SJSA1 (cell line): Measurements from ENCODE around the gene SPECC1L. TPM values are rescaled to one million over a fixed set of nuclear protein-coding genes. Genes with fewer than 3 reads are reported as not detected.
"Not testable (repeated sequence)": the region's sequence is repeated elsewhere in the genome, so short reads cannot be mapped to it uniquely, and the experiment has no call there.

Source experiments
- DNase-seq, 2 experiments: peaks; one replicate each; pipeline ENCODE4 v3.0.0-alpha.2; 2015 to 2020; ENCODE audit warnings: low spot score in 2 of 2, low read depth in 1 of 2
- H3K27ac ChIP-seq: fragments of 250-450 bp; sonication (Bioruptor Pico); 2 replicates; pipeline ENCODE4 v1.5.1; 2020; ENCODE audit warnings: mild to moderate bottlenecking, moderate library complexity
- H3K27me3 ChIP-seq: fragments of 250-450 bp; sonication (Bioruptor Pico); replicated peaks from 2 replicates; pipeline ENCODE4 v1.5.1; 2020; ENCODE audit warnings: mild to moderate bottlenecking, moderate library complexity
- H3K36me3 ChIP-seq: fragments of 250-450 bp; sonication (Bioruptor Pico); 2 replicates; pipeline ENCODE4 v1.5.1; 2020; ENCODE audit warnings: mild to moderate bottlenecking
- H3K4me1 ChIP-seq: fragments of 250-450 bp; sonication (Bioruptor Pico); replicated peaks from 2 replicates; pipeline ENCODE4 v1.6.1; 2021; ENCODE audit warnings: mild to moderate bottlenecking
- H3K4me3 ChIP-seq: fragments of 250-450 bp; sonication (Bioruptor Pico); 2 replicates; pipeline ENCODE4 v1.5.1; 2020; ENCODE audit warnings: mild to moderate bottlenecking
- H3K9me3 ChIP-seq: fragments of 250-450 bp; sonication (Bioruptor Pico); replicated peaks from 2 replicates; pipeline ENCODE4 v1.5.1; 2020; ENCODE audit warnings: mild to moderate bottlenecking
- total RNA-seq: library from RNA; depleted of rRNA; stranded (reverse); fragments of >200 nt; shearing (Covaris generic); gene quantifications from 2 replicates; pipeline ENCODE4 v1.2.3, GENCODE V29; 2014

The SPECC1L gene
- total RNA-seq, 1 experiment from 2014 or later, result 42.4 TPM

- H3K4me3 ChIP-seq, result no peak overlapping the region
- H3K4me1 ChIP-seq, result peaks cover 43% of the 10 kb centered on the region
- no peaks in the 10 kb centered on the region for H3K27me3 ChIP-seq
- H3K27ac ChIP-seq, result peak overlapping the region; percentile 53
- DNase-seq, result peak in 1 of 2 experiments; percentile 55
- no peaks in the 10 kb centered on the region for H3K9me3 ChIP-seq
- H3K36me3 ChIP-seq, result 0 out of 2 replicates have a peak, but pooled peaks cover 4% of the 10 kb centered on the region
Measured at GRCh38 chr22:24284747-24285203, 14.1 kb downstream of the SPECC1L start.

- no peak for DNase-seq
- 0 out of 2 replicates have a peak, but pooled peaks cover 4% of the 10 kb centered on the region for H3K36me3 ChIP-seq
- no peak overlapping the region for H3K4me3 ChIP-seq
- H3K27ac ChIP-seq, result peak overlapping the region; percentile 53
- H3K27me3 ChIP-seq, result no peaks in the 10 kb centered on the region
- no peaks in the 10 kb centered on the region for H3K9me3 ChIP-seq
- H3K4me1 ChIP-seq, result peaks cover 47% of the 10 kb centered on the region
Measured at GRCh38 chr22:24285245-24285644, 14.6 kb downstream of the SPECC1L start.

- H3K27me3 ChIP-seq, H3K4me3 ChIP-seq, H3K9me3 ChIP-seq, DNase-seq, H3K27ac ChIP-seq, H3K36me3 ChIP-seq: not testable (repeated sequence)
- H3K4me1 ChIP-seq, result peaks cover 67% of the 10 kb centered on the region
Measured at GRCh38 chr22:24287212-24287611, 16.6 kb downstream of the SPECC1L start.

- not testable (repeated sequence) for H3K36me3 ChIP-seq, H3K27me3 ChIP-seq, DNase-seq, H3K9me3 ChIP-seq, H3K4me3 ChIP-seq
- H3K4me1 ChIP-seq, result peaks cover 68% of the 10 kb centered on the region
- peak overlapping the region; percentile 90 for H3K27ac ChIP-seq
Measured at GRCh38 chr22:24287801-24288200, 17.2 kb downstream of the SPECC1L start.

GRCh38 chr22:24289114-24289513 lies 18.5 kb downstream of the SPECC1L start:
- H3K4me3 ChIP-seq, result no peak overlapping the region
- peak; percentile 53 to 89 for DNase-seq
- no peaks in the 10 kb centered on the region for H3K27me3 ChIP-seq
- no peaks in the 10 kb centered on the region for H3K9me3 ChIP-seq
- 0 out of 2 replicates have a peak, but pooled peaks cover 4% of the 10 kb centered on the region for H3K36me3 ChIP-seq
- H3K27ac ChIP-seq, result peak overlapping the region; percentile 90
- H3K4me1 ChIP-seq, result peaks cover 68% of the 10 kb centered on the region

- Histone ChIP-seq H3K4me1 (peaks cover 69% of the 10 kb centered on the region), H3K27me3 (no peaks in the 10 kb centered on the region), H3K9me3 (no peaks in the 10 kb centered on the region), H3K27ac (peak overlapping the region; percentile 90), H3K36me3 (0 out of 2 replicates have a peak, but pooled peaks cover 4% of the 10 kb centered on the region), H3K4me3 (no peak overlapping the region)
- DNase-seq, result peak in 1 of 2 experiments; percentile 76
Measured at GRCh38 chr22:24289741-24290163, 19.1 kb downstream of the SPECC1L start.

GRCh38 chr22:24290459-24290858 lies 19.8 kb downstream of the SPECC1L start:
- DNase-seq, result peak in 1 of 2 experiments; percentile 16
- Histone ChIP-seq H3K9me3 (no peaks in the 10 kb centered on the region), H3K4me1 (peaks cover 64% of the 10 kb centered on the region), H3K27ac (peak overlapping the region; percentile 90), H3K36me3 (no peaks in the 10 kb centered on the region), H3K4me3 (no peak overlapping the region), H3K27me3 (no peaks in the 10 kb centered on the region)

- Histone ChIP-seq H3K36me3 (no peaks in the 10 kb centered on the region), H3K4me1 (peaks cover 57% of the 10 kb centered on the region), H3K4me3 (no peak overlapping the region), H3K9me3 (no peaks in the 10 kb centered on the region), H3K27ac (no peak overlapping the region), H3K27me3 (no peaks in the 10 kb centered on the region)
- no peak for DNase-seq
Measured at GRCh38 chr22:24291515-24292201, 21.0 kb downstream of the SPECC1L start.

- not testable (repeated sequence) for H3K27ac ChIP-seq, H3K27me3 ChIP-seq
Measured at GRCh38 chr22:24292202-24292830, 21.7 kb downstream of the SPECC1L start.

GRCh38 chr22:24294913-24295312 lies 24.3 kb downstream of the SPECC1L start:
- H3K9me3 ChIP-seq, H3K36me3 ChIP-seq, DNase-seq, H3K4me3 ChIP-seq, H3K27me3 ChIP-seq: not testable (repeated sequence)
- Histone ChIP-seq H3K4me1 (peaks cover 38% of the 10 kb centered on the region), H3K27ac (peak overlapping the region; percentile 3; the same call in 1 of the 2 replicates)

More at GRCh38 chr22:24292202-24292830, 21.7 kb downstream of the SPECC1L start:
- H3K9me3 ChIP-seq, DNase-seq, H3K36me3 ChIP-seq, H3K4me3 ChIP-seq: not testable (repeated sequence)
- H3K4me1 ChIP-seq, result peaks cover 57% of the 10 kb centered on the region

GRCh38 chr22:24298497-24299155 lies 28.0 kb downstream of the SPECC1L start:
- not testable (repeated sequence) for H3K4me3 ChIP-seq, H3K27ac ChIP-seq, DNase-seq, H3K27me3 ChIP-seq, H3K9me3 ChIP-seq
- H3K4me1 ChIP-seq, result peaks cover 18% of the 10 kb centered on the region
- H3K36me3 ChIP-seq, result peaks cover 25% of the 10 kb centered on the region

GRCh38 chr22:24300522-24300921 lies 29.9 kb downstream of the SPECC1L start:
- H3K27ac ChIP-seq, H3K4me3 ChIP-seq, DNase-seq, H3K9me3 ChIP-seq, H3K27me3 ChIP-seq: not testable (repeated sequence)
- Histone ChIP-seq H3K4me1 (peaks cover 11% of the 10 kb centered on the region; the same call in 1 of the 2 replicates), H3K36me3 (peaks cover 43% of the 10 kb centered on the region)

GRCh38 chr22:24302591-24302990 lies 32.0 kb downstream of the SPECC1L start:
- Histone ChIP-seq H3K4me1 (0 out of 2 replicates have a peak, but pooled peaks cover 8% of the 10 kb centered on the region), H3K9me3 (no peaks in the 10 kb centered on the region), H3K27ac (no peak overlapping the region), H3K27me3 (no peaks in the 10 kb centered on the region), H3K36me3 (peaks cover 61% of the 10 kb centered on the region), H3K4me3 (no peak overlapping the region)
- DNase-seq, result no peak

GRCh38 chr22:24303007-24303406 lies 32.4 kb downstream of the SPECC1L start:
- Histone ChIP-seq H3K4me3 (no peak overlapping the region), H3K9me3 (no peaks in the 10 kb centered on the region), H3K36me3 (peaks cover 64% of the 10 kb centered on the region), H3K27me3 (no peaks in the 10 kb centered on the region), H3K4me1 (0 out of 2 replicates have a peak, but pooled peaks cover 8% of the 10 kb centered on the region), H3K27ac (no peak overlapping the region)
- DNase-seq, result no peak
